Measurements from ENCODE around the gene RTTN. TPM values are rescaled to one million over a fixed set of nuclear protein-coding genes. Genes with fewer than 3 reads are reported as not detected.

RTTN gene
- polyA plus RNA-seq, 2 of the 4 experiments (the other 2 are of a cell fraction) = 8.4 to 24.6 TPM

- H3K4me1 ChIP-seq = peaks cover 35% of the 10 kb centered on the region
- ATAC-seq (no peak), DNase-seq (ENCODE audit: low read depth in 1 of 2, low spot score in 1 of 2) (no peak), FAIRE-seq (no peak)
- ChIA-PET POLR2A (no interaction called here), CTCF (interaction anchor here (1.0 kb wide), 1 partner anchor 260 kb away, joined by 3 read pairs; no protein-coding TSS in a partner anchor)
- H3K4me3 ChIP-seq = no peak overlapping the region
- peak overlapping the region; percentile 34; the same call in 2 of the 3 replicates for H3K4me2 ChIP-seq
- TF ChIP-seq CHD2 (IDR thresholded peaks at IDR 0.05; ENCODE audit: low read length, partially characterized antibody) = no peak
- TF ChIP-seq HOXB13 (CRISPR knock-in tag; IDR thresholded peaks at IDR 0.05; ENCODE audit: low read depth) = no peak
- no peak for TF ChIP-seq EP300 (IDR thresholded peaks at IDR 0.05)
- TF ChIP-seq CBX8 (IDR thresholded peaks at IDR 0.05) = no peak
- no peak for TF ChIP-seq RCOR1 (IDR thresholded peaks at IDR 0.05; ENCODE audit: low read depth, low read length)
- TF ChIP-seq BHLHE40 (IDR thresholded peaks at IDR 0.05; ENCODE audit: low read depth, low read length) = no peak
- no peak for TF ChIP-seq REST (IDR thresholded peaks at IDR 0.05)
- TF ChIP-seq GATA3 (IDR thresholded peaks at IDR 0.05; ENCODE audit: borderline replicate concordance) = no peak
- TF ChIP-seq HDAC2 (IDR thresholded peaks at IDR 0.05) = no peak
- TF ChIP-seq SMC3 (IDR thresholded peaks at IDR 0.05) = no peak
- no peak for TF ChIP-seq CTCF (IDR thresholded peaks at IDR 0.05)
- TF ChIP-seq BCL3 (IDR thresholded peaks at IDR 0.05) = no peak
- no peak for TF ChIP-seq FOXS1 (CRISPR knock-in tag; IDR thresholded peaks at IDR 0.05)
- TF ChIP-seq NFE2L2 (conservative IDR thresholded peaks at IDR 0.05; ENCODE audit: low read length) = no peak
- TF ChIP-seq NR3C1 (IDR thresholded peaks at IDR 0.05) = no peak
- 45% methylated on average over 3 of the region's 3 CpGs for WGBS (ENCODE audit: missing lambda C conversion rate)
- peak overlapping the region; percentile 40 to 64; a peak in 5 of 6 replicates for H3K27ac ChIP-seq
- no peaks in the 10 kb centered on the region for H3K9me3 ChIP-seq
Measured at GRCh38 chr18:70190529-70190928, 15.0 kb downstream of the RTTN start.

GRCh38 chr18:70188113-70188512 is 17.4 kb downstream of the RTTN start:
- H3K4me2 ChIP-seq = peak overlapping the region; percentile 26; the same call in 2 of the 3 replicates
- no peak for FAIRE-seq
- ATAC-seq = no peak
- no peak for DNase-seq (ENCODE audit: low read depth in 1 of 2, low spot score in 1 of 2)
- CTCF ChIA-PET = interaction anchor here (0.6 to 1.4 kb wide), 4 partner anchors 7 to 262 kb away, joined by 3 to 8 read pairs (median 3); no protein-coding TSS in a partner anchor
- peaks cover 34% of the 10 kb centered on the region for H3K4me1 ChIP-seq
- H3K27ac ChIP-seq = peak overlapping the region; percentile 37 to 51; a peak in 5 of 6 replicates
- TF ChIP-seq HDAC2 (IDR thresholded peaks at IDR 0.05) (no peak), REST (IDR thresholded peaks at IDR 0.05) (no peak), RFX5 (IDR thresholded peaks at IDR 0.05) (no peak), POLR2A (IDR thresholded peaks at IDR 0.05; ENCODE audit: low read length) (no peak), PHF8 (IDR thresholded peaks at IDR 0.05; ENCODE audit: borderline replicate concordance, low read depth) (no peak), PBX3 (IDR thresholded peaks at IDR 0.05) (no peak), ZSCAN20 (CRISPR knock-in tag; IDR thresholded peaks at IDR 0.05) (no peak), CHD2 (IDR thresholded peaks at IDR 0.05; ENCODE audit: low read length, partially characterized antibody) (no peak), ZFP36 (IDR thresholded peaks at IDR 0.05; ENCODE audit: borderline replicate concordance, partially characterized antibody) (no peak)
- POLR2A ChIA-PET = no interaction called here
- H3K4me3 ChIP-seq = no peak overlapping the region
- no peaks in the 10 kb centered on the region for H3K9me3 ChIP-seq

Measured in A549 (cell line).